Tibial nerve (tissue), 4 donors: ENCODE measurements around the gene LYPD1. TPM values are rescaled to one million over a fixed set of nuclear protein-coding genes. Genes with fewer than 3 reads are reported as not detected.
A peak's percentile ranks its signal among the peaks of the same experiment; 100 is the strongest.

ENCODE experiments used
- DNase-seq, 2 donors: peaks; one replicate each; pipeline ENCODE4 v3.0.0-alpha.2; 2019; ENCODE audit warnings: low spot score in 2 of 2
- H3K27ac ChIP-seq, 4 donors: fragments of 200-600 bp; sonication (generic) in 3 of 4; one replicate each; pipeline ENCODE4 v1.5.1; 2017 to 2019; ENCODE audit warnings: mild to moderate bottlenecking in 1 of 4
- H3K27me3 ChIP-seq, 2 donors: fragments of 200-600 bp; sonication (generic) in 1 of 2; one replicate each; pipeline versions ENCODE4 v1.5.1 to v1.6.0; 2017 to 2019
- H3K36me3 ChIP-seq, 3 donors: fragments of 200-600 bp; sonication (generic); one replicate each; pipeline ENCODE4 v1.5.1; 2018 to 2019
- H3K4me1 ChIP-seq, 4 donors: fragments of 200-600 bp; sonication (generic) in 3 of 4; one replicate each; pipeline ENCODE4 v1.5.1; 2017 to 2019
- H3K4me3 ChIP-seq, 4 donors: fragments of 200-600 bp; sonication (generic) in 3 of 4; one replicate each; pipeline ENCODE4 v1.5.1; 2017 to 2019; ENCODE audit warnings: mild to moderate bottlenecking in 1 of 4, moderate library complexity in 1 of 4
- H3K9me3 ChIP-seq, 4 donors: fragments of 200-600 bp; sonication (generic) in 3 of 4; one replicate each; pipeline ENCODE4 v1.5.1; 2017 to 2019
- EP300 ChIP-seq, 2 donors: sonication (generic); formaldehyde crosslinking; IDR thresholded peaks; one replicate each; pipeline ENCODE4 v1.6.1; 2017; ENCODE audit warnings: antibody characterized with exemption in 2 of 2, mild to moderate bottlenecking in 1 of 2
- POLR2A ChIP-seq, 2 donors: fragments of 450-650 bp; IDR thresholded peaks; one replicate each; pipeline ENCODE4 v1.6.1; 2017; ENCODE audit warnings: antibody characterized with exemption in 2 of 2, mild to moderate bottlenecking in 2 of 2, moderate library complexity in 2 of 2
- WGBS, 2 donors: methylation state at CpG; one replicate each; pipeline ENCODE4 v1.1.5; 2018; 5-methylcytosine and 5-hydroxymethylcytosine counted together
- total RNA-seq, 4 donors: library from RNA; depleted of rRNA; stranded (reverse); fragments of >200 nt; gene quantifications; one replicate each; pipeline ENCODE4 v1.1.0, GENCODE V29; 2016
- TF ChIP-seq, protein P1 (sequence below), 5 experiments: fragments of 200-600 bp in 3 of 5; fragments of 450-650 bp in 2 of 5; sonication (generic) in 3 of 5; IDR thresholded peaks; one replicate each; pipeline ENCODE4 v1.5.1; 2016 to 2019; ENCODE audit warnings: antibody characterized with exemption in 5 of 5, mild to moderate bottlenecking in 3 of 5, moderate library complexity in 2 of 5

Gene LYPD1
- total RNA-seq, 4 donors from 2014 or later = 0.22 to 7.5 (median 2.6) TPM

DNA sequence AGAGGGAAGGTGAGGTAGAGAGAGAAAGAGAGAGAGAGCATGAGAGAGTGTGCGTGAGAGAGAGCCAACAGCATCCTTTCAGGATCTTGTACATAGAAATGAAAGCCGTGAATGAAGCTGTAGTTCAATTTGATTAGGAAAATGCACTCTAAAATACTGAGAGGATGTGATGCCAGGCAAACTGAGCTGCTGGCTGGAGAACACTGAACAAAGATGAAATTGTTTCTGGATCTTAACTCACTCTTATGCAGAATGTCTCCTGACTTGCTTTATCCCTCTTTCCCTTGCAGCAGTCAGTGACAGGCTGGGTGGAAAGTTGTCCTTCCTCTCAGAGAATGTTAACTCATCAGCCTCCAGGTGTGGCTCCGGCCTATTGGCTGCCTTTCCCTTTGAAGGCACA lies 10.7 kb downstream of the LYPD1 start:
- no peak overlapping the region for H3K4me3 ChIP-seq
- H3K9me3 ChIP-seq = no peaks in the 10 kb centered on the region
- WGBS, 2 donors = 53 to 70% methylated on average over 3 of the region's 3 CpGs
- no peak overlapping the region for H3K27ac ChIP-seq
- TF ChIP-seq POLR2A (IDR thresholded peaks at IDR 0.05) = no peak
- TF ChIP-seq EP300 (IDR thresholded peaks at IDR 0.05) = no peak
- TF ChIP-seq, protein P1, sequence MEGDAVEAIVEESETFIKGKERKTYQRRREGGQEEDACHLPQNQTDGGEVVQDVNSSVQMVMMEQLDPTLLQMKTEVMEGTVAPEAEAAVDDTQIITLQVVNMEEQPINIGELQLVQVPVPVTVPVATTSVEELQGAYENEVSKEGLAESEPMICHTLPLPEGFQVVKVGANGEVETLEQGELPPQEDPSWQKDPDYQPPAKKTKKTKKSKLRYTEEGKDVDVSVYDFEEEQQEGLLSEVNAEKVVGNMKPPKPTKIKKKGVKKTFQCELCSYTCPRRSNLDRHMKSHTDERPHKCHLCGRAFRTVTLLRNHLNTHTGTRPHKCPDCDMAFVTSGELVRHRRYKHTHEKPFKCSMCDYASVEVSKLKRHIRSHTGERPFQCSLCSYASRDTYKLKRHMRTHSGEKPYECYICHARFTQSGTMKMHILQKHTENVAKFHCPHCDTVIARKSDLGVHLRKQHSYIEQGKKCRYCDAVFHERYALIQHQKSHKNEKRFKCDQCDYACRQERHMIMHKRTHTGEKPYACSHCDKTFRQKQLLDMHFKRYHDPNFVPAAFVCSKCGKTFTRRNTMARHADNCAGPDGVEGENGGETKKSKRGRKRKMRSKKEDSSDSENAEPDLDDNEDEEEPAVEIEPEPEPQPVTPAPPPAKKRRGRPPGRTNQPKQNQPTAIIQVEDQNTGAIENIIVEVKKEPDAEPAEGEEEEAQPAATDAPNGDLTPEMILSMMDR (IDR thresholded peaks at IDR 0.05) = no peak
- peaks cover 0 to 12% (median 0%) of the 10 kb centered on the region in 4 donors for H3K4me1 ChIP-seq
- no peaks in the 10 kb centered on the region for H3K36me3 ChIP-seq
- H3K27me3 ChIP-seq = no peaks in the 10 kb centered on the region
- DNase-seq = no peak

DNA sequence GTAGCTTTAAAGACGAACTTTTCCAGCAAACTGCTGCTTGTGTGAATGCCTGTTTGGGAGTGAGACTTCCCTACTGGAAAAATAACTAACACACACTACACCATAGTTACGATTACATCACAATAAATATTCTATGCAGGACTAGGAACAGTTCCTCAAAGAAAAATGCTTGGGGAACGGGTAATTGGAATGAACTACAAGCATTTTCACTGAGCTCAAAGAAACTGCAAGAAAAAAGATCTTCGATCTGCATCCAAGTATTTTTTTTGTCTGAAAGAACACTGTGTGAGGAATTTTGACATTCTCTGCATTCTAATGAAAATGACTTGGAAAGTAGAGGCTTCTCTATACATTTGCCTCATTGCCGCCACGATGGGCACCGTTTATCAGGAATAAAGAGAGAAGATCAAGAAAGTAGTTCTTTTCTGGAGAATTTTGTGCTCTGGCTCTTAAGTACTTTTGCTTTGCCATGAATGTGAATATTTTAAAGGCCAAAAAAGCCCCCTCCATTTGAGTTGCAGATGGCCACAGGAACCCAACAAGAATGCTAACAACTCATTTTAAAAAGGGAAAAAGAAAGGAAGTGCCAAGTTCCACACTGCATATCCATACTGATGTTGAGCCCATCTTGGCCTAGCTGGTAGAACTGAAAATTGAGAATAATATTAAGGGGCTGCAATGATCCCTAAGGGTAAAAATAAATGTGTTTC lies 13.6 kb downstream of the LYPD1 start:
- Histone ChIP-seq H3K27me3 (no peaks in the 10 kb centered on the region), H3K36me3 (no peaks in the 10 kb centered on the region), H3K4me3 (no peak overlapping the region), H3K27ac (peak overlapping the region in 2 of 4 donors; percentile 18 to 63), H3K9me3 (no peaks in the 10 kb centered on the region), H3K4me1 (peaks cover 0 to 12% (median 0%) of the 10 kb centered on the region in 4 donors)
- TF ChIP-seq, protein P1 (IDR thresholded peaks at IDR 0.05) = no peak
- peak in 1 of 2 donors; percentile 30 for TF ChIP-seq EP300 (IDR thresholded peaks at IDR 0.05)
- no peak for TF ChIP-seq POLR2A (IDR thresholded peaks at IDR 0.05)
- 22 to 30% methylated on average over 7 of the region's 7 CpGs for WGBS, 2 donors
- no peak for DNase-seq

DNA sequence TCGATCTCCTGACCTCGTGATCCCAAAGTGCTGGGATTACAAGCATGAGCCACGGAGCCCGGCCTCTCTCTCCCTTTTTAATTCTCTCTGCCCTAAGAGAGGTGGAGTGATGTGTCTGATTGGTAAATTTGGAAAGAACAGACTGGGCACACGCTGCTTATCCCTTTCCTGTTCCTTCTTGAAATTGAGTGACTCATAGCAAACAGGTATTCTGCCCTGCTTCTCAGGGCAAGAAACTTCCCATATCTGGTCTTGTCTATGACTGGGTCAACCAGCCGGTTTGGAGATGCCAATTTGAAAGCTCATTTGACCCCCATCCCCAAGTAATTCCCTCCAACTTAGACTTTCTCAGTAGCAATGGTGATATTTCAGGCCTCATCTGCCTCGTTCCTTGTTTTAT lies 15.0 kb downstream of the LYPD1 start:
- WGBS, 2 donors = 98% methylated on average over 7 of the region's 7 CpGs
- Histone ChIP-seq H3K4me1 (peaks cover 0 to 12% (median 0%) of the 10 kb centered on the region in 4 donors), H3K9me3 (no peaks in the 10 kb centered on the region)

DNA sequence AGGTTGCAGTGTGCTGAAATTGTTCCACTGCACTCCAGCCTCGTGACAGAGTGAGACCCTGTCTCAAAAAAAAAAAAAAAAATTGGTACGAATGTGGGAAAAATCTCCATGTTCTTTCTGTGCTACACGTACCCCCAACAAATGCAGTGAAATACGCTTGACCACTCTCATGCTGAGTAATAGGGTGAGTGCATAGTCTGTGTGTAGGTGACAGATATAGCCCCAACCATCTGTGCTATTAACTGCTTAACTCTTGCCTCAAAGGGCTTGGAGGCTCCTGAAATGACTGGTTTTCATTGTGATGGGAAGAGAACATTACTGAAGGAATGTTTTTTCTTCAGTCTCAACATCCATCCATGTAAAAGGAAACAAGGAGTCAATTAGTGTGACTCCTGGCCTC lies 15.7 kb downstream of the LYPD1 start:
- Histone ChIP-seq H3K36me3 (no peaks in the 10 kb centered on the region), H3K27ac (no peak overlapping the region), H3K4me3 (no peak overlapping the region), H3K27me3 (no peaks in the 10 kb centered on the region), H3K4me1 (peaks cover 0 to 12% (median 0%) of the 10 kb centered on the region in 4 donors), H3K9me3 (no peaks in the 10 kb centered on the region)
- 71 to 83% methylated on average over 4 of the region's 4 CpGs for WGBS, 2 donors
- DNase-seq = no peak
- TF ChIP-seq EP300 (IDR thresholded peaks at IDR 0.05) (no peak), POLR2A (IDR thresholded peaks at IDR 0.05) (no peak)
- TF ChIP-seq, protein P1 (IDR thresholded peaks at IDR 0.05) = no peak

More for the DNA sequence above, 15.0 kb downstream of the LYPD1 start:
- no peaks in the 10 kb centered on the region for H3K27me3 ChIP-seq
- DNase-seq = no peak
- TF ChIP-seq, protein P1 (IDR thresholded peaks at IDR 0.05) = no peak
- TF ChIP-seq POLR2A (IDR thresholded peaks at IDR 0.05) = no peak
- TF ChIP-seq EP300 (IDR thresholded peaks at IDR 0.05) = no peak
- H3K36me3 ChIP-seq = no peaks in the 10 kb centered on the region
- H3K27ac ChIP-seq = no peak overlapping the region
- H3K4me3 ChIP-seq = no peak overlapping the region

DNA sequence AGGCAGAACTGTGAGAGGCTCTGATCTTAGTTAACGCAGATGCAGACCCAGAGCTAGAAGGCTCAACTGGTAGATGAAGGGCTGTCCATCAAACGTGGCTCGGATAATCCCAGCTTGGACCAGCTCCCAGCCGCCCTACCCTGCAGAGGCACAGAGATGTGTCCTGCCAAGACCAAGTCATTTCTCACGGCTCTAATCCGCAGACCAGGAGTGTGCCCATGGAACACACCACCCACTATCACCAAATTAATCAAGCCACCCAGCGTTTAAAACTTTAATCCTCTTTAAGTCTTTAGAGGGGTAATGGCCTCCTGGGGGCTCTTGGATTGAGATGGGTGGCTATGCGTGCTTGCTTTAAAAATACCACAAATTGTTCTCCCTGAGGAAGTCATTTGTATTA lies 17.5 kb downstream of the LYPD1 start:
- DNase-seq = no peak
- H3K4me1 ChIP-seq = peaks cover 0 to 12% (median 0%) of the 10 kb centered on the region in 4 donors
- H3K4me3 ChIP-seq = no peak overlapping the region
- H3K36me3 ChIP-seq = no peaks in the 10 kb centered on the region
- no peaks in the 10 kb centered on the region for H3K9me3 ChIP-seq
- 87 to 91% methylated on average over 8 of the region's 8 CpGs for WGBS, 2 donors
- no peak for TF ChIP-seq EP300 (IDR thresholded peaks at IDR 0.05)
- H3K27ac ChIP-seq = no peak overlapping the region
- no peaks in the 10 kb centered on the region for H3K27me3 ChIP-seq
